Raji (cell line): ENCODE measurements around the gene FNDC8.

ENCODE experiments used
- POLR2A ChIP-seq: IDR thresholded peaks from 2 replicates; pipeline ENCODE4 v1.6.1; 2011; ENCODE audit warnings: low read depth, low read length, control low read depth; ENCODE audit not compliant: insufficient read depth

Gene FNDC8

GRCh38 chr17:35149941-35150340 is 28.5 kb downstream of the FNDC8 start:
- no peak for TF ChIP-seq POLR2A

DNA sequence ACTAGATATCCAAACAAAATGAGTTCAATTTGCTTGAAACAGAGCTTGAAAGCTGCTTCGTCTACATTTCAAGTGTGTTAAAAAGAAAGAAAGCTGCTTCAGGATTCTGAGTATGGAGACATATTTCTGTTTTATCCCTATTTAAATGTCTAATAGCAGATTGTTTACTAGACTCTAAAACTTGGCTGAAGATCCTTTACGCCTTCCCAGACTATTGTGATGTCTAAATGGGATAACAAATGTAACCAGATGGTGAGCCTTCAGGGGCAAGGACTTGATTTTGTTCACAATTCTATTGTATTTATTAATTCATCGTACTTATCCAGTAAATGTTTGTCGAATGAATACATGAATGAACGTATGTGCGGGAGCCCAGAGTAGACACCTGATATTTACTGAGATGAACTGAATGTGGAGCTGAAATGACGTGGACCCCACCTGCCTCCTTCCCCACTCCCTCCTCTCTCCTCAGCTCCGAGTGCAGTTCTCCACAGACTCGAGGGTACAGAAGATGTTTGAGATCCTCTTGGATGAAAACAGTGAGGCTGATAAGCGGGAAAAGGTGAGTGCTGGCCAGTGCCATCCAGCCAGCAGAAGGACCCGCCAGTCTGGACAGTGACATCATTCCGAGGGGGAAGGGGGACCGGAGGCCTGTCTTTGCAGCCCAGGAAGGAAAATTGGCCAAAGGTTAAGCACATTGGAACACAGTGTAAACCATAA is 31.2 kb downstream of the FNDC8 start:
- TF ChIP-seq POLR2A: no peak

GRCh38 chr17:35154196-35155165 is 33.1 kb downstream of the FNDC8 start:
- no peak for TF ChIP-seq POLR2A

DNA sequence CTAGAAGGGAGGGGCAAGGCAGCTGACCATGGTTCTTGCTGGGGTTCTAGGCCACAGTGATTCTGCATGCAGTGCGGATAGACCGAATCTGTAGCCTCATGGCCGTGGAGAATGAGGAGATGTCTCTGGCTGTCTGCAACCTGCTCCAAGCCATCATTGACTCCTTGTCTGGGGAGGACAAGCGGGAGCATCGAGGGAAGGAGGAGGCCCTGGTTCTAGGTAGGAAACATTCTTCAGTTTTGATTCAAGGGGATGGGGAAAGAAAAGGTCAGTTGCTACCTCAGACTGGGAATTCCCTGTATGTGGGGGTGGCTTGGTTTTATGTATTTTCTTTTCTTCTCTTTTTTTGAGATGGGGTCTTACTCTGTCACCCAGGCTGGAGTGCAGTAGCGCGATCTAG is 33.8 kb downstream of the FNDC8 start:
- no peak for TF ChIP-seq POLR2A

GRCh38 chr17:35159940-35160339 is 38.5 kb downstream of the FNDC8 start:
- TF ChIP-seq POLR2A: no peak

GRCh38 chr17:35160354-35161201 is 39.2 kb downstream of the FNDC8 start:
- TF ChIP-seq POLR2A: no peak

DNA sequence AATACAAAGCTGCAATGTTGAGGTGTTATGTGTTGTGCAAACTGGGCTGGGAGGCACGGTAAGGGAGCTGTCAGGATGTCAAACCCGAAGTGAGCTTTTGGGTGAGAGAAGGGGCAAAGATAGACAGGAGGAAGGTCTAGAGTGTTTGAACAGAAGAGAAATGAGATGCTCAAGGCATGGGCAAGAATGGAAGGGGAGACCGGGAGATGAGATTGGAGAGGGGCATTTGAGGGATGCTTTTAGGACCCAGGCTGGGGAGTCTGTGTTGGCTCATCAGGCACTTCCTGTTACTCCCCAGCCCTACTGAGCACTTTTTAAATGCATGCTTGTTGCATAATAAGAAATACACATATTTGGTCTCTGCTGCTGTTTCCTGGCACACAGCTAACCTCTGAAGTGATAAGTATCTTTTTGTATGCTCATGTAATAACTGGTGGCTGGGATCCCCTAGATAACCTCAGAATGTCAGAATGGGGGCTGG is 39.9 kb downstream of the FNDC8 start:
- no peak for TF ChIP-seq POLR2A

GRCh38 chr17:35162755-35163154 is 41.3 kb downstream of the FNDC8 start:
- TF ChIP-seq POLR2A: no peak

DNA sequence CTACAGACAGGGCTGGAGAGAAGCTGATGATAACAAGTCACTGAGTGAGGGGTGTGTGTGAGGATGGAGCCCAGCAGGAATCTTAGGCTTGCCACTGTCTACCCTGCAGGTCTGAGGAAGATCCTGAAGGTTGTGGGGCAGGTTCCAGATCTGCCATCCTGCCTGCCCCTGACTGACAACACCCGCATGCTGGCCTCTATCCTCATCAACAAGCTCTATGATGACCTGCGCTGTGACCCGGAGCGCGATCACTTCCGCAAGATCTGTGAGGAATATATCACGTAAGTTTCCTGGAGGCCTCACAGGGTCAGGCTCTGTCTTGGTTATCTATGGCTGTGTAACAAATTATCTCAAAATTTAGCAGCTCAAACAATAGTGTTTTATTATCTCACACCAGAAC is 42.5 kb downstream of the FNDC8 start:
- TF ChIP-seq POLR2A: no peak

- no peak for TF ChIP-seq POLR2A
Measured at GRCh38 chr17:35164716-35165115, 43.3 kb downstream of the FNDC8 start.

GRCh38 chr17:35166526-35166925 is 45.1 kb downstream of the FNDC8 start:
- TF ChIP-seq POLR2A: no peak

DNA sequence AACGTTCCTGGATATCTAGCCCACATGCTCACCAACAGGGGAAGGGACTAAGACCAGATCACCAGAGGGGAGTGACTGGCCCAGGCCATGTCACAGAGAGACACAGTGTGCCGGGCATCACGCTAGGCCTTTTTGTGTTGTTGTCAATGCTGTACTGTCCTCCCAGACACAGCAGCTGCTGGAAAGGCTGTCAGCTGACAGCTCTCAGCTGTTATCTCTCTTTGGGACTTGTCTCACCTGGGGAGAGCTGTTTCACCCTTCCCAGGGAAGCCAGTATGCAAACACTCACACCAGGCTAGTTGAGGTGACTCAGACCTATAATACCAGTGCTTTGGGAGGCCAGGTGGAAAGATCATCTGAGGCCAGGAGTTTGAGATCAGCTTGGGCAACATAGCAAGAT is 45.6 kb downstream of the FNDC8 start:
- no peak for TF ChIP-seq POLR2A

DNA sequence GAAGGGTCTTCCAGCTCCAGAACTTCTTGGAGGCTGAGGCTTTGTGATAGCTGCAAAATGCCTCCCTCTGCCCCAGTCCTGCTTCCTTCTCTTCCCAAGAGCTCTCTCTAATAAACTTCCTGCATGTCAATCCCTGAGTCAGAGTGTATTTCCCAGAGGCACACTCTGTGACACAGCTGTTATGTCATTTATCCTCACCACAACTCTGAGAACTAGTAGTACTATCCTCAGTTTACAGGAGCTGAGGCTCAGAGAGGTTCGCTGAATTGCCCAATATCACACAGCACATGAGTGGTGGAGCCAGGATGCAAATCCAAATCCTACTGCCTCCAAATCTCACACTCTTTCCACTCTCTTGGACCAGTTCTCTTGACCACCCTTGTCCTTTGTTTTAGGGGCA is 46.3 kb downstream of the FNDC8 start:
- TF ChIP-seq POLR2A: no peak

- no peak for TF ChIP-seq POLR2A
Measured at GRCh38 chr17:35169835-35170363, 48.5 kb downstream of the FNDC8 start.
